Stimulated activated CD8-positive, alpha-beta memory T cell treated with anti-CD3 and anti-CD28 coated beads, Interleukin-7, amount 100 ng/mL, for 1 hour (primary cell): ENCODE results near the gene MBNL2.

Experiments
- DNase-seq, 2 donors: peaks; one replicate each; pipeline ENCODE4 v3.0.0-alpha.2; 2020; ENCODE audit warnings: low read depth in 2 of 2

MBNL2 gene

DNA sequence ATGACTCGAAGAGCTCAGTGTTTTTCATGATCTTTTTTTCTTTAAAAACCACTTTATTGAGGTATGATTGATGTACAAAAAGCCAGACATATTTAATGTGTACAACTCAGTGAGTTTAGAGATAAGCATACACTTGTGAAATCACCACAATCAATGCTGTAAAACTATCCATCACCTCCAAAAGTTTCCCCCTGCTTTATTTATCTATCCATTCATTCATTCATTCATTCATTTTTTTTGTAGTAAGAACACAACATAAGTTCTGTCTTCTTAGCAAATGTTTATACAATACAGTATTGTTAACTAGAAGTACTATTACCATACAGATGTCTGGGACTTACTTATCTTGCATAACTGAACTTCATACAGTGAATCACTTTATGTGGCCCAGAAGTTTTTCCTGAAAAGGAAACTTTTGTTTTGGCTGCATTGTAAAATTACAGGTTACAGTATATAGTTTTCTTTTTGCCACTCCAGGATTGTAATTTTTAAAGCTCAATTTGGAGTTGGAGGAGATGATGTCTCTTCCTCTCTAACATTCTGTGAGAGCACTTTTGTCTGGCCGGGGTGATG lies 218.6 kb downstream of the MBNL2 start:
- no peak for DNase-seq

DNA sequence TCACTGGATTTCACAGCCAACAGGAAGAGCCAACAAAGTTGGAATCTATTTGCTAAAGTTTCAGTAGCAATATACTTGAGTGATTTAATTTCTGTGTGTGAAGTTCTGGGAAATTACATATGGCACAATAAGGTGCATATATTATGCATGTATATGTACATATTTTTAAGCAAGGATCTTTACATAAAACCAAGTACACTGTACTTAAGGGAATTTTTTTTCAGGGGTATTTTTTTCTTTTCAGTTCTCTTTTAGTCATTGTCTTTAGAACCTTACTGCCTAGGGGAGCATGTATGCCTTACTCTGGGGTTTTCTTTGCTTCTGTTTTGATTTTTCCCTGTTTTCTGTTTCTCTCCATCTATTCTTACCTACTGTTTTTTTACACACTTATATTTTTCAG lies 219.2 kb downstream of the MBNL2 start:
- DNase-seq = no peak
